ENCODE data around the gene NIPBL. TPM values are rescaled to one million over a fixed set of nuclear protein-coding genes. Genes with fewer than 3 reads are reported as not detected.
A peak's percentile ranks its signal among the peaks of the same experiment; 100 is the strongest.
"Not testable (repeated sequence)": the region's sequence is repeated elsewhere in the genome, so short reads cannot be mapped to it uniquely, and the experiment has no call there.

Gene NIPBL
- total and polyA plus RNA-seq, 5 experiments from 2014 or later: 13.8 to 127 (median 36.4) TPM

GRCh38 chr5:36917358-36917757, 40.8 kb downstream of the NIPBL start:
- peaks cover 20 to 78% (median 43%) of the 10 kb centered on the region in 4 donors for H3K4me1 Mint-ChIP-seq
- ATAC-seq, POLR2A ChIA-PET, H3K27me3 Mint-ChIP-seq, H3K9me3 Mint-ChIP-seq, DNase-seq, H3K27ac Mint-ChIP-seq: not testable (repeated sequence)
- peaks cover 0 to 13% (median 7%) of the 10 kb centered on the region in 3 donors for H3K36me3 Mint-ChIP-seq
- peak overlapping the region in 1 of 10 donors; percentile 22 for H3K4me3 Mint-ChIP-seq

GRCh38 chr5:36919238-36919637, 42.7 kb downstream of the NIPBL start:
- peaks cover 0 to 7% (median 0%) of the 10 kb centered on the region in 9 donors for H3K9me3 Mint-ChIP-seq
- peaks cover 20 to 76% (median 40%) of the 10 kb centered on the region in 4 donors for H3K4me1 Mint-ChIP-seq
- H3K27me3 Mint-ChIP-seq: no peaks in the 10 kb centered on the region
- peak overlapping the region in 8 of 10 donors; percentile 18 to 67 (median 42) for H3K4me3 Mint-ChIP-seq
- H3K27ac Mint-ChIP-seq: peak overlapping the region in 4 of 10 donors; percentile 1 to 61 (median 40)
- POLR2A ChIA-PET: no interaction called here
- DNase-seq: no peak
- H3K36me3 Mint-ChIP-seq: peaks cover 0 to 13% (median 7%) of the 10 kb centered on the region in 3 donors
- no peak for ATAC-seq

DNA sequence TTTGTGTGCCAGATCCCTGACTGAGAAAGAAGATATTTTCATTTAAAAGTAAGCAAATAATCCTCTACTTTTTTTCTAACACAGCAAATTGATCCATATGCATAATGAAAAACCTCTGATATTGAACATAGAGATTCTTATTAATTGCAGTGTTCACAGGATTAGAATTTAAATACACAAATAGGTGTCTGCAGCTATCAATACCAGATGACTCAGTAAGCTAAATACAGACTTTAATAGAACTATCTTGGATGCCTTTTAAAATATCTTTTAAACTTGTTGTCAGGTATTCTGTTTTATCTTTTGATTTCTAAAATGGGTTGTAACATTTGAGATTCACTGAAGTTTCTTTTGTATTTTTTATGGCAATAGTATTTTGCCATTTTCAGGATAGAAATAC, 43.1 kb downstream of the NIPBL start:
- Mint-ChIP-seq H3K27me3 (no peaks in the 10 kb centered on the region), H3K4me1 (peaks cover 22 to 77% (median 41%) of the 10 kb centered on the region in 4 donors), H3K36me3 (peaks cover 0 to 13% (median 7%) of the 10 kb centered on the region in 3 donors), H3K9me3 (peaks cover 0 to 7% (median 0%) of the 10 kb centered on the region in 9 donors), H3K4me3 (peak overlapping the region in 6 of 10 donors; percentile 34 to 67 (median 45)), H3K27ac (peak overlapping the region in 2 of 10 donors; percentile 39 to 41)
- no peak for DNase-seq
- ATAC-seq: no peak
- POLR2A ChIA-PET: no interaction called here

DNA sequence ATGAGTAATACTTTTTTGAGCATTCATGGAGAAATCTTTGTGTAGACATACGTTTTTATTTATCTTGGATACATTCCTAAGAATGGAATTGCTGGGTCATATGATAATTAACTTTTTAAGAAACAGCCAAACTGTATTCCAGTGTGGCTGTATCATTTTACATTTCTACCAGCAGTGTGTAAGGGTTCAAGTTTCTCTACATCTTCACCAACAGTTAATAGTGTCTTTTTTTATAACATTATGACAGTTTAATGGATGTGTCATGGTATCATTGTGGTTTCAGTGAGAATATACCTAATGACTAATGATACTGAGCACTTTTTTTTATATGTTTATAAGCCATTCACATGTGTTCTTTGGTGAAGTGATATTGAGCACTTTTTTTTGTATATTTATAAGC, 52.4 kb downstream of the NIPBL start:
- ATAC-seq: no peak
- peak overlapping the region in 3 of 10 donors; percentile 10 to 60 (median 41) for H3K27ac Mint-ChIP-seq
- peaks cover 0 to 3% (median 0%) of the 10 kb centered on the region in 9 donors for H3K9me3 Mint-ChIP-seq
- peaks cover 27 to 85% (median 67%) of the 10 kb centered on the region in 4 donors for H3K4me1 Mint-ChIP-seq
- POLR2A ChIA-PET: no interaction called here
- H3K36me3 Mint-ChIP-seq: peaks cover 0 to 9% (median 4%) of the 10 kb centered on the region in 3 donors
- no peaks in the 10 kb centered on the region for H3K27me3 Mint-ChIP-seq
- peak overlapping the region in 3 of 10 donors; percentile 0 to 71 (median 5) for H3K4me3 Mint-ChIP-seq
- no peak for DNase-seq

DNA sequence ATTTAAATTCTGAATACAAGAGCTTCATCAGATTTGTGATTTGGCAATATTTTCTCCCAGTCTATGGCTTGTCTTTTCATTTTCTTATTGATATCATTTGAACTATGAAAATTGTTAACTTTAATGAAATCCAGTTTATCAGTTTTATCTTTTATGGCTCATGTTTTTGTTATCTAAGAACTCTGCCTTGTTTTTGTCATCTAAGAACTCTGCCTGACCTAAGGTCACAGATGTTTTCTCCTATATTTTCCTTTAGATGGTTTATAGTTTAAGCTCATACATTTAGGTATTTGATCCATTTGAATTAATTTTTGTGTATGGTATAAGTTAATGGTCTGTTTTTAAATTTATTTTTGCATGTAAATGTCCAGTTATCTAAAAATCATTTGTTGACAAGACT, 52.9 kb downstream of the NIPBL start:
- Mint-ChIP-seq H3K9me3 (peaks cover 0 to 3% (median 0%) of the 10 kb centered on the region in 9 donors), H3K27ac (peak overlapping the region in 3 of 10 donors; percentile 2 to 41 (median 10)), H3K4me1 (peaks cover 30 to 86% (median 70%) of the 10 kb centered on the region in 4 donors), H3K4me3 (peak overlapping the region in 1 of 10 donors; percentile 5), H3K27me3 (no peaks in the 10 kb centered on the region), H3K36me3 (peaks cover 0 to 9% (median 4%) of the 10 kb centered on the region in 3 donors)
- POLR2A ChIA-PET: no interaction called here
- DNase-seq: no peak
- no peak for ATAC-seq

DNA sequence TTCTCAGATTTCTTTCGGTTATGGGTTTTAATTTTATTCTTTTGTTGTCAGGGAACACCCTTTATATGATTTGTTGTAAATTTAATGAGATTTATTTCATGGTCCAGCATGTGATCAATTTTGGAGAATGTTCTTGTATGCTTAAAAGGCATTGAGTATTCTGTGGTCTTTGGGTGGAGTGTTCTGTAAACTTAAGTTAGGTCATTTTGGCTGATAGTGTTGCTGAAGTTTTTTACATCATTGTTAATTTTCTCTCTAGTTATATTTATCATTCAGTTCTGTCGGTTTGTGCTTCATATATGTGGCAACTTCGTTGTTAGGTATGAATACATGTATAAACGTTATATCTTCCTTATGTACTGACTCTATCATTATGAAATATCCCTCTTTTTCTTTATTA, 55.5 kb downstream of the NIPBL start:
- DNase-seq (no peak), ATAC-seq (no peak)
- POLR2A ChIA-PET: no interaction called here
- no peaks in the 10 kb centered on the region for H3K9me3 Mint-ChIP-seq
- H3K4me3 Mint-ChIP-seq: peak overlapping the region in 6 of 10 donors; percentile 2 to 58 (median 18)
- peaks cover 30 to 90% (median 79%) of the 10 kb centered on the region in 4 donors for H3K4me1 Mint-ChIP-seq
- no peak overlapping the region for H3K27ac Mint-ChIP-seq
- peaks cover 0 to 1% (median 0%) of the 10 kb centered on the region in 3 donors for H3K36me3 Mint-ChIP-seq
- H3K27me3 Mint-ChIP-seq: no peaks in the 10 kb centered on the region

- Mint-ChIP-seq H3K27ac (no peak overlapping the region), H3K9me3 (no peaks in the 10 kb centered on the region), H3K4me3 (peak overlapping the region in 1 of 10 donors; percentile 8), H3K36me3 (peaks cover 0 to 3% (median 1%) of the 10 kb centered on the region in 3 donors), H3K27me3 (no peaks in the 10 kb centered on the region), H3K4me1 (peaks cover 30 to 90% (median 79%) of the 10 kb centered on the region in 4 donors)
- POLR2A ChIA-PET: no interaction called here
- no peak for ATAC-seq
- no peak for DNase-seq
Measured at GRCh38 chr5:36932699-36933098, 56.1 kb downstream of the NIPBL start.

GRCh38 chr5:36934740-36935356, 58.3 kb downstream of the NIPBL start:
- no peak for DNase-seq
- Mint-ChIP-seq H3K4me1 (peaks cover 29 to 89% (median 76%) of the 10 kb centered on the region in 4 donors), H3K4me3 (peak overlapping the region in 3 of 10 donors; percentile 27 to 42 (median 30)), H3K36me3 (peaks cover 0 to 3% (median 1%) of the 10 kb centered on the region in 3 donors), H3K9me3 (no peaks in the 10 kb centered on the region), H3K27me3 (no peaks in the 10 kb centered on the region), H3K27ac (no peak overlapping the region)
- POLR2A ChIA-PET: no interaction called here
- ATAC-seq: no peak

- POLR2A ChIA-PET: no interaction called here
- ATAC-seq: no peak
- H3K4me3 Mint-ChIP-seq: peak overlapping the region in 1 of 10 donors; percentile 1
Measured at GRCh38 chr5:36935805-36936204, 59.2 kb downstream of the NIPBL start.

DNA sequence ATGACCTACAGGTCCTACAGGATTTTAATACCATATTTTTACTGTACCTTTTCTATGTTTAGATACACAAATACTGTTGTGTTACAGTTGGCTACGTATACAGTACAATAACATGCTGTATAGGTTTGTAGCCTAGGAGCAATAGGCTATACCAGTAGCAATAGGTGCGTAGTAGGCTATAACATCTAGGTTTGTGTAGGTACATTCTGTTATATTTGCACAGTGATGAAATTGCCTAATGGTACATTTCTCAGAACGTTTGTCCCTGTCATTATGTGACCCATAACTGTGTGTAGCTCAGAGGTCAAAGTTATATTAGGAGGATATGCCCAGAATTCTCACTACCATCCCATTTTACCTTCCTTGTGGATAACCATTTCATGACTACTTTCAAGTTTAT, 59.7 kb downstream of the NIPBL start:
- ATAC-seq (no peak), DNase-seq (no peak)
- POLR2A ChIA-PET: no interaction called here
- Mint-ChIP-seq H3K27ac (no peak overlapping the region), H3K4me1 (peaks cover 34 to 87% (median 78%) of the 10 kb centered on the region in 4 donors), H3K4me3 (no peak overlapping the region), H3K27me3 (no peaks in the 10 kb centered on the region), H3K36me3 (peaks cover 0 to 3% (median 1%) of the 10 kb centered on the region in 3 donors), H3K9me3 (no peaks in the 10 kb centered on the region)

More at GRCh38 chr5:36935805-36936204, 59.2 kb downstream of the NIPBL start:
- Mint-ChIP-seq H3K36me3 (peaks cover 0 to 3% (median 1%) of the 10 kb centered on the region in 3 donors), H3K27ac (no peak overlapping the region), H3K27me3 (no peaks in the 10 kb centered on the region), H3K9me3 (no peaks in the 10 kb centered on the region), H3K4me1 (peaks cover 32 to 87% (median 76%) of the 10 kb centered on the region in 4 donors)
- DNase-seq: no peak

- Mint-ChIP-seq H3K9me3 (no peaks in the 10 kb centered on the region), H3K4me1 (peaks cover 30 to 76% (median 66%) of the 10 kb centered on the region in 4 donors), H3K27ac (peak overlapping the region in 5 of 10 donors; percentile 11 to 40 (median 26)), H3K4me3 (peak overlapping the region in 1 of 10 donors; percentile 39), H3K27me3 (no peaks in the 10 kb centered on the region), H3K36me3 (peaks cover 0 to 3% (median 0%) of the 10 kb centered on the region in 3 donors)
- DNase-seq (no peak), ATAC-seq (no peak)
- POLR2A ChIA-PET: no interaction called here
Measured at GRCh38 chr5:36938129-36938528, 61.6 kb downstream of the NIPBL start.

DNA sequence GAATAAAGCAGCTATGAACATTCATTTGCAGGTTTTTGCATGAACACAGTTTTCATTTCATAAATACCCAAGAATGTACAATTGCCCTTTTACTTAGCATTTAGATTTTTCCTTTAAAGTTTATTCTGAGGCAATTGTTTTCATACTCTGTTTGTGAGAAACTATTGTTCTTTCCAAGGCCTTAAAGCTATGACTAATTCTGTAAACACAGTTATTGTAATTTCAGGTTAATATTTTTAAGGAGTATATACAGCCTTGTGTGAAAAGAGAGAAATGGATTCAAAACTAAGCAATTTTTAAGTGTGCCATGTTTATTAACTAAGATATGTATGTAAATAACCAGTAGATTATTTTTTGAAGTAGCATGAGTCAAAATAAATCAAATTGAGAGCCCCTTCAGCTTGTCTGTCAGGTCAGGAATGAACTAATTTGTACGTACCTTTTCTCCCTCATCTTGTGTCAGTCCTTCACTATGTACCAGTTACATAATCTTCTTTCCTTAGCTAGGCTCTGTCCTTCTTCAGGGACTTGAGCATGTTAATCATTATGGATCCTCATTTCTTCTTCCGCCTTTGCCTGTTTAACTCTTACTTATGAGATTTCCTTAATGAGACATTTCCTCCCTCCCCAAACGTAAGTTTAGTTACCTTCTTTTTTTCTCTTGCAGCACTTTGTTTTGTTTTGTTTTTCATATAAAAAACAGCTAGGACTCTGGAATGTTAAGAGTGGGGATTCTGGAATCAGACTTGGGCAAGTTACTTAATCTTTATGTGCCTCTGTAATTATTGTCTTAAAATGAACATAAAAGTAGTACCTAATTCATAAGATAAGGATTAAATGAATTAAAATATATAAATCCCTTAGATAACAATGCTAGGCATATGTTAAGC, 63.6 kb downstream of the NIPBL start:
- H3K4me3 Mint-ChIP-seq: no peak overlapping the region
- no peaks in the 10 kb centered on the region for H3K27me3 Mint-ChIP-seq
- ATAC-seq (no peak), DNase-seq (no peak)
- peaks cover 27 to 75% (median 67%) of the 10 kb centered on the region in 4 donors for H3K4me1 Mint-ChIP-seq
- POLR2A ChIA-PET: interaction anchor here (0.7 kb wide), 1 partner anchor 28 kb away, joined by 3 read pairs; no protein-coding TSS in a partner anchor
- no peaks in the 10 kb centered on the region for H3K9me3 Mint-ChIP-seq
- peak overlapping the region in 5 of 10 donors; percentile 37 to 74 (median 48) for H3K27ac Mint-ChIP-seq
- peaks cover 0 to 3% (median 0%) of the 10 kb centered on the region in 3 donors for H3K36me3 Mint-ChIP-seq
